Keratinocyte (primary cell): ENCODE measurements around the gene ANXA2R. TPM values are rescaled to one million over a fixed set of nuclear protein-coding genes. Genes with fewer than 3 reads are reported as not detected.

Source experiments
- DNase-seq: peaks from one replicate; pipeline ENCODE4 v3.0.0-alpha.2; 2011; ENCODE audit warnings: low read depth, missing footprints, low spot score
- FAIRE-seq: peaks from 2 replicates; lab custom pipeline; 2011; peaks lifted over from hg19 to GRCh38; lab: Jason Lieb, UNC
- H2AFZ ChIP-seq: 2 replicates; pipeline ENCODE4 v1.6.0; 2012; ENCODE audit warnings: low read length, control low read depth, inconsistent platforms; ENCODE audit not compliant: control insufficient read depth
- H3K27ac ChIP-seq: 2 replicates; pipeline ENCODE4 v1.5.1; 2011; ENCODE audit warnings: low read length; ENCODE audit not compliant: control insufficient read depth, insufficient read depth
- H3K27me3 ChIP-seq: 3 replicates; pipeline ENCODE4 v1.6.0; 2011; ENCODE audit warnings: low read length; ENCODE audit not compliant: control insufficient read depth, insufficient read depth; ENCODE audit errors: extremely low read depth
- H3K36me3 ChIP-seq, 2 experiments: 2 replicates in 1 of 2; 3 replicates in 1 of 2; pipeline ENCODE4 v1.5.1; 2011; ENCODE audit warnings: low read length in 2 of 2, mild to moderate bottlenecking in 1 of 2; ENCODE audit not compliant: control insufficient read depth in 2 of 2, insufficient read depth in 2 of 2; ENCODE audit errors: extremely low read depth in 1 of 2
- H3K4me1 ChIP-seq: 3 replicates; pipeline ENCODE4 v1.5.1; 2011; ENCODE audit warnings: low read length; ENCODE audit not compliant: control insufficient read depth, insufficient read depth; ENCODE audit errors: extremely low read depth
- H3K4me2 ChIP-seq: 3 replicates; pipeline ENCODE4 v1.6.0; 2011; ENCODE audit warnings: low read depth, low read length; ENCODE audit not compliant: control insufficient read depth, insufficient read depth; ENCODE audit errors: extremely low read depth
- H3K4me3 ChIP-seq, 3 experiments: fragments of 200-600 bp in 1 of 3; sonication (generic) in 1 of 3; 2 replicates in 2 of 3; 3 replicates in 1 of 3; pipeline ENCODE4 v1.5.1; 2011 to 2016; ENCODE audit warnings: low read length in 3 of 3, mild to moderate bottlenecking in 3 of 3, control low read depth in 2 of 3, inconsistent platforms in 1 of 3, low read depth in 1 of 3, mixed read lengths in 1 of 3, mixed run types in 1 of 3, moderate library complexity in 1 of 3; ENCODE audit not compliant: control insufficient read depth in 2 of 3, insufficient read depth in 2 of 3; ENCODE audit errors: extremely low read depth in 1 of 3
- H3K79me2 ChIP-seq: 2 replicates; pipeline ENCODE4 v1.6.0; 2012; ENCODE audit warnings: low read length; ENCODE audit not compliant: control insufficient read depth, insufficient read depth
- H3K9ac ChIP-seq: 3 replicates; pipeline ENCODE4 v1.6.0; 2011; ENCODE audit warnings: low read length; ENCODE audit not compliant: control insufficient read depth, insufficient read depth; ENCODE audit errors: extremely low read depth
- H3K9me1 ChIP-seq: 3 replicates; pipeline ENCODE4 v1.6.0; 2011; ENCODE audit warnings: low read length; ENCODE audit not compliant: control insufficient read depth, insufficient read depth; ENCODE audit errors: extremely low read depth
- H3K9me3 ChIP-seq: 2 replicates; pipeline ENCODE4 v1.5.1; 2012; ENCODE audit warnings: low read depth, low read length; ENCODE audit not compliant: control insufficient read depth
- H4K20me1 ChIP-seq: 3 replicates; pipeline ENCODE4 v1.6.0; 2011; ENCODE audit warnings: low read length; ENCODE audit not compliant: control insufficient read depth, insufficient read depth; ENCODE audit errors: extremely low read depth
- CTCF ChIP-seq, 3 experiments: IDR thresholded peaks in 1 of 3; conservative IDR thresholded peaks in 1 of 3; optimal IDR thresholded peaks in 1 of 3; 2 replicates in 2 of 3; 3 replicates in 1 of 3; pipeline versions ENCODE3 to v1.5.1; 2011; ENCODE audit warnings: low read length in 3 of 3, mild to moderate bottlenecking in 3 of 3, moderate library complexity in 2 of 3, control low read depth in 1 of 3, inconsistent platforms in 1 of 3; ENCODE audit not compliant: insufficient read depth in 2 of 3; ENCODE audit errors: extremely low read depth in 1 of 3
- EZH2 ChIP-seq: IDR thresholded peaks from one replicate; pipeline ENCODE4 v1.6.1; 2012; ENCODE audit warnings: inconsistent platforms, mild to moderate bottlenecking, low read length, moderate library complexity
- dilution Hi-C: fragments of 300-500 bp; cut with MboI; formaldehyde crosslinking; loops from one replicate; pipeline ENCODE4 v1.7.0; 2020; ENCODE audit warnings: low sequenced_read_pairs; ENCODE audit not compliant: extremely low pct_ligation_motif_present
- polyA plus RNA-seq, 5 experiments: library from polyadenylated mRNA; depleted of rRNA in 3 of 5; stranded (reverse) in 3 of 5; stranded (forward) in 1 of 5; unstranded in 1 of 5; fragments of >200 nt; gene quantifications; 1 replicate in 1 of 5; 2 replicates in 3 of 5; 3 replicates in 1 of 5; pipeline versions ENCODE4 v1.2.1 to v1.2.3, GENCODE V29; 2011 to 2012; ENCODE audit warnings: missing spikeins in 2 of 5, low read depth in 1 of 5, low replicate concordance in 1 of 5

The ANXA2R gene
- polyA plus RNA-seq, 1 donor (not counting 4 experiments of a cell fraction or from before 2014, with no cell fraction given) = 0.17 TPM

GRCh38 chr5:43001748-43002147 is 38.4 kb downstream of the ANXA2R start:
- dilution Hi-C loops = no loop called here
- Histone ChIP-seq H3K36me3 (no peaks in the 10 kb centered on the region), H3K79me2 (no peaks in the 10 kb centered on the region), H3K4me3 (no peak overlapping the region), H3K27ac (no peak overlapping the region), H3K9me3 (no peaks in the 10 kb centered on the region), H2AFZ (no peak overlapping the region), H3K27me3 (no peaks in the 10 kb centered on the region), H3K9me1 (no peaks in the 10 kb centered on the region), H3K4me1 (peaks cover 20% of the 10 kb centered on the region), H3K9ac (no peak overlapping the region), H4K20me1 (no peaks in the 10 kb centered on the region), H3K4me2 (no peak overlapping the region)
- DNase-seq (no peak), FAIRE-seq (no peak)
- no peak for TF ChIP-seq CTCF (optimal IDR thresholded peaks at IDR 0.05 in 1 of 3, IDR thresholded peaks at IDR 0.05 in 1 of 3, conservative IDR thresholded peaks at IDR 0.05 in 1 of 3; ENCODE audit: extremely low read depth in 1 of 3, insufficient read depth in 2 of 3, low read length in 3 of 3)
- no peak for TF ChIP-seq EZH2

GRCh38 chr5:43000914-43001313 is 39.2 kb downstream of the ANXA2R start:
- Histone ChIP-seq H3K4me1 (peaks cover 18% of the 10 kb centered on the region), H2AFZ (peak overlapping the region; percentile 96), H3K9me1 (no peaks in the 10 kb centered on the region), H4K20me1 (no peaks in the 10 kb centered on the region), H3K4me3 (peak overlapping the region in 2 of 3 experiments; percentile 57 to 67), H3K4me2 (peak overlapping the region; percentile 83), H3K9ac (peak overlapping the region; percentile 57), H3K27me3 (no peaks in the 10 kb centered on the region), H3K79me2 (no peaks in the 10 kb centered on the region), H3K36me3 (no peaks in the 10 kb centered on the region), H3K9me3 (no peaks in the 10 kb centered on the region), H3K27ac (no peak overlapping the region)
- FAIRE-seq = no peak
- dilution Hi-C loops = no loop called here
- DNase-seq = no peak
- TF ChIP-seq EZH2 = no peak
